Measurements from ENCODE around the gene SPO11. TPM values are rescaled to one million over a fixed set of nuclear protein-coding genes. Genes with fewer than 3 reads are reported as not detected.

SPO11 gene
- total RNA-seq, 3 donors from 2014 or later (not counting 1 experiment from before 2014, with no cell fraction given), result not detected

- no peaks in the 10 kb centered on the region for H3K9me3 Mint-ChIP-seq
These were observed 41.7 kb upstream of the SPO11 start for GRCh38 chr20:57287901-57288300.

GRCh38 chr20:57288651-57289277 is 40.8 kb upstream of the SPO11 start:
- DNase-seq, result no peak
- Mint-ChIP-seq H3K36me3 (no peaks in the 10 kb centered on the region), H3K9me3 (no peaks in the 10 kb centered on the region), H3K27ac (no peak overlapping the region), H3K4me1 (no peaks in the 10 kb centered on the region), H3K4me3 (no peak overlapping the region), H3K27me3 (ENCODE audit: low read depth in 2 of 2) (peaks cover 33 to 67% of the 10 kb centered on the region in 2 donors)
- Histone ChIP-seq H3K27me3 (ENCODE audit: control insufficient read depth, insufficient read depth, low read length) (no peaks in the 10 kb centered on the region), H3K4me1 (ENCODE audit: control insufficient read depth, insufficient read depth, low read length) (no peaks in the 10 kb centered on the region), H3K27ac (ENCODE audit: low read length) (no peak overlapping the region), H3K36me3 (ENCODE audit: control insufficient read depth, insufficient read depth, low read length) (no peaks in the 10 kb centered on the region), H3K9me3 (ENCODE audit: control insufficient read depth, insufficient read depth, low read length) (no peaks in the 10 kb centered on the region), H3K4me3 (ENCODE audit: low read length) (no peak overlapping the region)
- intact Hi-C loops (cut with micrococcal nuclease), result no loop called here
- no peak for TF ChIP-seq CTCF (IDR thresholded peaks at IDR 0.05)
- no peak for ATAC-seq
- WGBS (ENCODE audit: insufficient coverage), result 48% methylated on average over 16 of the region's 16 CpGs

More at GRCh38 chr20:57287901-57288300, 41.7 kb upstream of the SPO11 start:
- Mint-ChIP-seq H3K4me1 (peaks cover 0 to 1% of the 10 kb centered on the region in 2 donors), H3K4me3 (no peak overlapping the region), H3K36me3 (no peaks in the 10 kb centered on the region), H3K27me3 (ENCODE audit: low read depth in 2 of 2) (peaks cover 38 to 67% of the 10 kb centered on the region in 2 donors), H3K27ac (no peak overlapping the region)
- Histone ChIP-seq H3K36me3 (ENCODE audit: control insufficient read depth, insufficient read depth, low read length) (no peaks in the 10 kb centered on the region), H3K4me1 (ENCODE audit: control insufficient read depth, insufficient read depth, low read length) (no peaks in the 10 kb centered on the region), H3K27me3 (ENCODE audit: control insufficient read depth, insufficient read depth, low read length) (no peaks in the 10 kb centered on the region), H3K4me3 (ENCODE audit: low read length) (no peak overlapping the region), H3K27ac (ENCODE audit: low read length) (no peak overlapping the region), H3K9me3 (ENCODE audit: control insufficient read depth, insufficient read depth, low read length) (no peaks in the 10 kb centered on the region)
- no peak for TF ChIP-seq CTCF (IDR thresholded peaks at IDR 0.05)
- intact Hi-C loops (cut with micrococcal nuclease), result no loop called here
- DNase-seq, result no peak
- WGBS (ENCODE audit: insufficient coverage), result 78% methylated on average over 6 of the region's 6 CpGs
- ATAC-seq, result no peak

GRCh38 chr20:57289391-57290177 is 40.0 kb upstream of the SPO11 start:
- no peaks in the 10 kb centered on the region for H3K36me3 Mint-ChIP-seq
- no peak overlapping the region for H3K4me3 Mint-ChIP-seq
- H3K27me3 ChIP-seq (ENCODE audit: control insufficient read depth, insufficient read depth, low read length), result no peaks in the 10 kb centered on the region
- no peaks in the 10 kb centered on the region for H3K9me3 Mint-ChIP-seq
- H3K9me3 ChIP-seq (ENCODE audit: control insufficient read depth, insufficient read depth, low read length), result no peaks in the 10 kb centered on the region
- no peak for TF ChIP-seq CTCF (IDR thresholded peaks at IDR 0.05)
- no peak overlapping the region for H3K27ac Mint-ChIP-seq
- H3K27me3 Mint-ChIP-seq (ENCODE audit: low read depth in 2 of 2), result peaks cover 35 to 68% of the 10 kb centered on the region in 2 donors
- WGBS (ENCODE audit: insufficient coverage), result 53% methylated on average over 6 of the region's 8 CpGs
- H3K36me3 ChIP-seq (ENCODE audit: control insufficient read depth, insufficient read depth, low read length), result no peaks in the 10 kb centered on the region
- H3K4me3 ChIP-seq (ENCODE audit: low read length), result no peak overlapping the region
- no peaks in the 10 kb centered on the region for H3K4me1 ChIP-seq (ENCODE audit: control insufficient read depth, insufficient read depth, low read length)
- ATAC-seq (no peak), DNase-seq (no peak)
- intact Hi-C loops (cut with micrococcal nuclease), result no loop called here
- H3K27ac ChIP-seq (ENCODE audit: low read length), result no peak overlapping the region
- H3K4me1 Mint-ChIP-seq, result no peaks in the 10 kb centered on the region

All from natural killer cell (primary cell).